NCI-H510A treated with DMSO at 0.1 percent for 48 hours (cell line): Measurements from ENCODE around the gene TEAD4.

Source experiments
- DNase-seq: peaks from one replicate; lab custom pipeline; 2025; lab: John Stamatoyannopoulos, UW

TEAD4 gene

GRCh38 chr12:3083241-3083920, 124.2 kb downstream of the TEAD4 start:
- no peak for DNase-seq

GRCh38 chr12:3083921-3084347, 124.7 kb downstream of the TEAD4 start:
- DNase-seq = no peak

- no peak for DNase-seq
Observed at GRCh38 chr12:3084742-3085141, 125.5 kb downstream of the TEAD4 start.

- DNase-seq = no peak
Observed at GRCh38 chr12:3085341-3086139, 126.3 kb downstream of the TEAD4 start.

- no peak for DNase-seq
Observed at GRCh38 chr12:3086211-3086610, 127.0 kb downstream of the TEAD4 start.

- no peak for DNase-seq
Observed at GRCh38 chr12:3086729-3087323, 127.6 kb downstream of the TEAD4 start.

GRCh38 chr12:3087758-3088650, 128.8 kb downstream of the TEAD4 start:
- DNase-seq = no peak

GRCh38 chr12:3089588-3089987, 130.4 kb downstream of the TEAD4 start:
- DNase-seq = no peak
